Endometrium (tissue), 2 donors: ENCODE measurements around the gene IKZF4.

Experiments
- FAIRE-seq: peaks from 2 replicates; lab custom pipeline; 2012; peaks lifted over from hg19 to GRCh38; lab: Jason Lieb, UNC
- donor health status: control.
- donor health status: control.

The IKZF4 gene

DNA sequence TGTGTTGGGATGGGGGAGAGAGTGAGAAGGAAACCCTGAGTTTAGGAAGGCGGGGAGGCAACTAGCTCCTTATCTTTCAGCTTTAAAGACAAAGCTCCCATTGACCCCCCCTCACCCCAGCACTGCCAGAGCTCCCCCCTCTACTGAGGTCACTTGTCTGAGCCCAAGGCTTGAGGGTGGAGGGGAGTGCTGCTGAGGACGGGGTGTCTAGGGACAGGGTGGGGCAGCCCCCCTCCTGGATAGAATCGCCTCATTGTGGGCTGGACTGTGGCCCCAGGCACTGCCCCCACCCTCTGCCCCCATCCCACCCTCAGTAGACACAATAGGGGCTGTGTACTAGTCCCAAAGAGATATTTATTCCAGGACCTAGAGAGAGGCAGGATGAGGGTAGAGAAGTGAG, 62.1 kb downstream of the IKZF4 start:
- no peak for FAIRE-seq

DNA sequence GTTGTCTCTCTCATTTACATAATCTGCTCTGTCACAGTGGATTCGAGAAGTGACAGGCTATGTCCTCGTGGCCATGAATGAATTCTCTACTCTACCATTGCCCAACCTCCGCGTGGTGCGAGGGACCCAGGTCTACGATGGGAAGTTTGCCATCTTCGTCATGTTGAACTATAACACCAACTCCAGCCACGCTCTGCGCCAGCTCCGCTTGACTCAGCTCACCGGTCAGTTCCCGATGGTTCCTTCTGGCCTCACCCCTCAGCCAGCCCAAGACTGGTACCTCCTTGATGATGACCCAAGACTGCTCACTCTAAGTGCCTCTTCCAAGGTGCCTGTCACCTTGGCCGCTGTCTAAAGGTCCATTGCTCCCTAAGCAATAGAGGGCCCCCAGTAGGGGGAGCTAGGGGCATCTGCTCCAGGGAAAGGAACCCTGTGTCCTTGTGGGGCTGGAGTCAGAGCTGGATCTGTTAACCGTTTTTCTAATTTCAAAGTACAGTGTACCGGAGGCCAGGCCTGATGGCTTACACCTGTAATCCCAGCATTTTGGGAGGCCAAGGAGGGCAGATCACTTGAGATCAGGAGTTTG, 64.2 kb downstream of the IKZF4 start:
- no peak for FAIRE-seq

DNA sequence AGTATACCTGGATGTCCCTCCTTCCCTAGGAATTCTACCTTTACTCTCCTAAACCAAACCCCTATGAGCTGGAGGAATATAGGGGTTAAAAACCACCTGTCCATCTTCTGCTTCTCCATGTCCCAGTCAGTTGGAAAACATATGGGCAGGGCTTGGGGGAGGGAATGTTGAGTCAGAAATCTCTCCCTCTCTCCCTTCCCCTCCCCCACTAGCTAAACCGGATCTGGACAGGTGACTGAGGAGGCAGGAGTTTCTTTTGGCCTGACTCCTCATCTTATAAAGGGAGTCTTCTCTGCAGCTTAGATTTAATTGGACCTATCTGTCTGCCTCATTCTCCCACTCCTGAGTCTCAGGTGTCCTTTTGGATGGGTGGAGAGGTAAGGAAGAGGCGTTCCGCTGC, 65.3 kb downstream of the IKZF4 start:
- no peak for FAIRE-seq

DNA sequence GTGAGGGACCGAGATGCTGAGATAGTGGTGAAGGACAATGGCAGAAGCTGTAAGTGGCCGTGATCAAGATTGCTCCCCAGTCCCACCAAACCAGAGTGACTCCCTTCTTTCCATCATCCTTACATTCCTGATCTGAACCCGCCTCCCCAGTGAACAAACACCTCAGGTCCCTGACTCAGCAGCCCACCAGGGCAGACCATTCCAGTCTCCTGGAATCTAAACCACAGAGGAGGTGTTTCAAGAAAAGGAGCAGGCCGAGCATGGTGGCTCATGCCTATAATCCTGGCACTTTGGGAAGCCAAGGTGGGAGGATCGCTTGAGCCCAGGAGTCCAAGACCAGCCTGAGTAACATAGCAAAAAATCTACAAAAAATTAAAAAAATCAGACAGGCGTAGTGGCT, 65.8 kb downstream of the IKZF4 start:
- FAIRE-seq, result no peak

DNA sequence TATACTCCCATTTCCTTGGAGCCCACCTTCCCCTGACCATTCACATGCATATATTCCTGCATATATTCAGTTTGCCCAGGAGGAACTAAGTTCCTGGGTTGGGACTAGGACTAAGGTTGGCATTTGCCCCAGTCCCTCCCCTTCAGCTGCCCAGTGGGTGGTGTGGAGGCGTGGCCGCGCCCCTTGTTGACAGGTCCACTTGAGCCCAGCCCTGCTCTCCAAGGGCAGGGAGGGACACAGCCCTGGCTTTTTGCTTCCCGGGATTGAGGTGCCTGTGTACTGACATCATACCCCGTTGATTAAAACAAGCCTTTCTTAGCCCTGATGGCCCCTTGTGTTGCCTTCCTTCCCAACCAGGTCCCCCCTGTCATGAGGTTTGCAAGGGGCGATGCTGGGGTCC, 66.4 kb downstream of the IKZF4 start:
- no peak for FAIRE-seq
